ENCODE results near the gene P4HA1. TPM values are rescaled to one million over a fixed set of nuclear protein-coding genes. Genes with fewer than 3 reads are reported as not detected.
"Not testable (repeated sequence)": the region's sequence is repeated elsewhere in the genome, so short reads cannot be mapped to it uniquely, and the experiment has no call there.

The P4HA1 gene
- polyA plus RNA-seq, 3 donors: 74.1 to 89.0 (median 79.8) TPM

DNA sequence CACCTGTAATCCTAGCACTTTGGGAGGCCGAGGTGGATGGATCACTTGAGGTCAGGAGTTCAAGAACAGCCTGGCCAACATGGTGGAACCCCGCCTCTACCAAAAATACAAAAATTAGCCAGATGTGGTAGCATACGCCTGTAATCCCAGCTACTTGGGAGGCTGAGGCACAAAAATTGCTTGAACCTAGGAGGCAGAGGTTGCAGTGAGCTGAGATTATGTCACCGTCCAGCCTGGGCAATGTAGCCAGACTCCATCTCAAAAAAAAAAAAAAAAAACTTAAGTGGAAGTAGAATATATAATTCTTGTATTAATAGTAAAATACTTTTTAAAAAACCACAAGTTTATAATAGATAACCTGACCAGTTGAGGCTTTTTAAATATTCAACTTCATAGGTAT, 112.0 kb downstream of the P4HA1 start:
- not testable (repeated sequence) for DNase-seq

DNA sequence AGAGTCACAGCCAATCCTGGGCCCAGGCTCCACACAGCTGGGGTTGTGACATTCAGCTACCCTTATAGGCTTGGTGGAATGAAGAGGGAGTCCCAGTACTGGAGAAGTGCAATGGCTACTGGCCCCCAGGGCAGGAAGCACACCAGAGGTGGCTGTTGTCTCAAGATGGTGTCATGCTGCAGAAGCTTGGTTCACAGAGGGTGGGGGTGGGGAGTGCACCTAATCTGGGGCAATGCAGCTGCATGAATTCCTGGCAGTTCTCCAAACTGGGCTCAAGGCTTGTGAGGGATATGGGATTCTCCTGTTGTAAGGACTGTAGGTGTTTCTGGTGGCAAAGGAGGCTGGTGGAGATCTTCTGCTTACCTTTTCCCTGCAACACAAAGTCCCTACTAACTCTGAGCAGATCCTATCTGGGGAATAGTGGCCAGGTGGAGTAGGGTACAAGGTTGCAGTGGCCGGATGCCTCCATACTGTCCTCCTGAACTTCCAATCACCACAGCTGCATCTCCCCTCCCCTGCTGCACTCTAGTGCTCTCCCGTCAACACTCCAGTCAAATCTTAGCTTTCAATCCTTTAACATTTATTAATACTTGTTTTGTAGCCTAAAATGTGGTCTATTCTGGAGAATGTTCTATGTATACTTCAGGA, 114.7 kb downstream of the P4HA1 start:
- no peak for DNase-seq

DNA sequence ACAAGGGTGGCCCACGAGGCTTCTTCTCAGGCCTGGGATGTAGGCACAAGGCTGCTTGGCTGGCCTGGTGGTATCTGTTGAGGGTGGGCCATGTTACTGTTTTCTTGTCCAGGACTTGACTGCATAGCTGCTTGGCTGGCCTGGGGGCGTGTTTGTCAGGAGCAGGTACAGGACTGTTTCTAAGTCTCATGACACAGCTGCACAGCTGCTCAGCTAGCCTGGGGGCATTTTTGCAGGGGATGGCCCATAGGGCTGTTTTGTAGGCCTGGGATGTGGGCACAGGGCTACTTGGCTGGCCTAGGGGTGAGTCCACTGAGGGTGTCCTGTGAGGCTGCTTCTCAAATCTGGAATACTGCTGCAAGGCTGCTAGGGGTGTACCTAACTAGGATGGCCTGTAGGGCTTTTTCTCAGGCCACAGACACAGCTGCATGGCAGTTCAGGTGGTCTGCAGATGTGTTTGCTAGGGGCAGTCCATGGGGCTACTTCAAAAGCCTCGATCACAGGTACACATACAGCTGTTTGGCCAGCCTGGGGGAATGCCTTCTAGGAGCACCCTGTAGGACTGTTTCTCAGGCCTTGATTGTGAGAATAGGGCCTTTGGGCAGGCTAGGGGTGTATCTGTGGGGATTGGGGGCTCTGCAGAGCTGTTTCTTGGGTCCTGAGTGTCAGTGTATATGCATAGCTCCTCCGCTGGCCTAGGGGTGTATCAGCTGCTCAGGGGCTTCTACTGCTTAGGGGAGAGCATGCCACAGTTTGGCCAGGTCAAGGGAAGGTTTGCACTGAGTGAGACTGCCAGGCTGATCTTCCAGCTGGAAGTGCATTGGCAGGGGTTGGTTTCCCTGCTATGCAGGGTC, 115.4 kb downstream of the P4HA1 start:
- DNase-seq: no peak

DNA sequence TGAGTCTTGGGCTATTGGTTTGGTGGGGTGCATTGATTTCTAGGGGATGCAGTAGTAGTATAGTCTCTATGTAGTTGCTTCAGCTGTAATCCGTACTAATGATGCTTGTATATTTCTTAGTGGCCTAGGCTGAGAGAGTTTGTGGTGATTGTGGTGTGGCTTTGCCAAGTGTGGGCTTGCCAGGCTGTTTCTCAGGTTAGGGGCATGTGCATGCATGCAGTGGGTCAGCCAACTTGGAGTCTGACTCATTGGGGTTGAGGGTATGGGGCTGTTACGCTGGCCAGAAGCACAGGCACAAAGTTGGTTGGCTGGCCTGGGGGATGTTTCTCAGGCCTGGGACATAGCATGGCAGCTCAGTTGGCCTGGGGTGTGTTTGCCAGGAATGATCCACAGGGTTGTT, 116.3 kb downstream of the P4HA1 start:
- DNase-seq: no peak

DNA sequence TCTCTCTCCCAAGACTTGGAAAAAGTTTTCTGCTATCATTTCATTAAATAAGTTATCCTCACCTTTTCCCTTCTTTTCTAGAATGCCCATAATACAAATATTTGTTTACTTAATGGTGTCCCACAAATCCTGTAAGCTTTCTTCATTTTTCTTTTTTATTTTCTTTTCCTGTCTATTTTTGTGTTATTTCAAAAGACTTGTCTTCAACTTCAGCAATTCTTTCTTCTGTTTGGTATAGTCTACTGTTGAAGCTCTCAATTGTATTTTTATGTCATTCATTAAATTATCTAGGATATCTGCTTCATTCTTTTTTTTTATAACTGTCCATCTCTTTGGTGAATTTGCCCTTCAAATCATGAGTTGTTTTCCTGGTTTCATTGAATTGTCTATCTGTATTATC, 117.0 kb downstream of the P4HA1 start:
- DNase-seq: no peak

DNA sequence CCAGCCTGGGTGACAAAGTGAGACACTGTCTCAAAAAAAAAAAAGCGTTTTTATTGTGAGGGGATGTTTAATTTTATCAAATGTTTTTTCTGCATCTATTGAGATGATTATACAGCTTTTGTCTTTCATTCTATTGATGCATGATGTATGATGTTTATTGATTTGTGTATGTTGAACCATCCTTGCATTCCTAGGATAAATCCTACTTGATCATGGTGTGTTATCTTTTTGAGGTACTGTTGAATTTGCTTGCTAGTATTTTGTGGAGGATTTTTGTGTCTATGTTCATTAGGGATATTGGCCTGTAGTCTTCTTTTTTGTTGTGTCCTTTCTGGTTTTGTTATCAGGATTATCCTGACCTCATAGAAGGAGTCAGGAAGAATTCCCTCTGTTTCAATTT, 119.8 kb downstream of the P4HA1 start:
- no peak for DNase-seq

Other genes starting within 250 kb of the P4HA1 start
- 1 to 10 TPM; 3.1 to 4.9 (median 4.3) TPM for gene OIT3, start 203.1 kb downstream of the P4HA1 start, polyA plus RNA-seq (ENCODE audit: insufficient read length in 3 of 3)
- 10 to 100 TPM in 1 of 3 donors, 1 to 10 TPM in 2; 9.3 to 12.6 (median 9.8) TPM for gene PLA2G12B, start 142.1 kb downstream of the P4HA1 start, polyA plus RNA-seq (ENCODE audit: insufficient read length in 3 of 3)
- gene NUDT13, start 13.6 kb upstream of the P4HA1 start, polyA plus RNA-seq (ENCODE audit: insufficient read length in 3 of 3): 10 to 100 TPM in 1 of 3 donors, 1 to 10 TPM in 2; 4.1 to 10.4 (median 9.1) TPM
- gene ECD, start 71.1 kb upstream of the P4HA1 start, polyA plus RNA-seq (ENCODE audit: insufficient read length in 3 of 3): 10 to 100 TPM; 34.7 to 38.0 (median 35.1) TPM
- gene FAM149B1, start 71.3 kb upstream of the P4HA1 start, polyA plus RNA-seq (ENCODE audit: insufficient read length in 3 of 3): 10 to 100 TPM; 34.5 to 59.1 (median 51.8) TPM
- gene DNAJC9, start 150.4 kb upstream of the P4HA1 start, polyA plus RNA-seq (ENCODE audit: insufficient read length in 3 of 3): 10 to 100 TPM; 32.6 to 37.6 (median 37.2) TPM
- 10 to 100 TPM; 82.6 to 89.3 (median 83.0) TPM for gene MRPS16, start 155.8 kb upstream of the P4HA1 start, polyA plus RNA-seq (ENCODE audit: insufficient read length in 3 of 3)

All from renal pelvis (tissue), 4 donors.